8988T (cell line): ENCODE measurements around the gene KPTN.

Experiments
- DNase-seq: peaks from one replicate; pipeline ENCODE4 v3.0.0; 2011

KPTN gene

GRCh38 chr19:47432091-47432490, 51.9 kb downstream of the KPTN start:
- DNase-seq, result no peak

GRCh38 chr19:47430041-47430802, 53.8 kb downstream of the KPTN start:
- DNase-seq, result no peak

GRCh38 chr19:47429140-47429793, 54.8 kb downstream of the KPTN start:
- no peak for DNase-seq

- DNase-seq, result peak; percentile 87
These were observed 55.7 kb downstream of the KPTN start for GRCh38 chr19:47428177-47428894.

GRCh38 chr19:47427241-47428176, 56.5 kb downstream of the KPTN start:
- DNase-seq, result peak; percentile 68
